Lung (tissue), 12 donors: ENCODE measurements around the gene DNASE1L3. TPM values are rescaled to one million over a fixed set of nuclear protein-coding genes. Genes with fewer than 3 reads are reported as not detected.

Experiments
- ATAC-seq: fragments of 200-7000 bp; cut with Tn5 transposase; one replicate; pipeline ENCODE4 v1.9.1; 2020; ENCODE audit warnings: moderate number of reproducible peaks; ENCODE audit not compliant: insufficient read depth, low FRiP score
- DNase-seq, 3 donors: peaks; one replicate each; pipeline ENCODE4 v3.0.0-alpha.2; 2013 to 2017
- H3K27ac ChIP-seq, 2 donors: one replicate each; pipeline ENCODE4 v1.5.1; 2013; ENCODE audit warnings: mild to moderate bottlenecking in 2 of 2, moderate library complexity in 2 of 2, control low read depth in 1 of 2, inconsistent platforms in 1 of 2, low read depth in 1 of 2, low read length in 1 of 2
- H3K27me3 ChIP-seq, 3 donors: one replicate each; pipeline ENCODE4 v1.5.1; 2013; ENCODE audit warnings: low read length in 2 of 3; ENCODE audit not compliant: control insufficient read depth in 3 of 3, insufficient read depth in 3 of 3
- H3K36me3 ChIP-seq, 4 donors: one replicate each; pipeline ENCODE4 v1.5.1; 2013; ENCODE audit warnings: low read length in 4 of 4, mild to moderate bottlenecking in 1 of 4, moderate library complexity in 1 of 4; ENCODE audit not compliant: control insufficient read depth in 4 of 4, insufficient read depth in 4 of 4
- H3K4me1 ChIP-seq, 5 donors: one replicate each; pipeline ENCODE4 v1.5.1; 2013; ENCODE audit warnings: low read length in 5 of 5, mild to moderate bottlenecking in 2 of 5, moderate library complexity in 1 of 5; ENCODE audit not compliant: control insufficient read depth in 5 of 5, insufficient read depth in 5 of 5
- H3K4me3 ChIP-seq: one replicate; pipeline ENCODE4 v1.5.1; 2013; ENCODE audit warnings: mild to moderate bottlenecking, control low read depth, moderate library complexity
- H3K9ac ChIP-seq, 2 donors: one replicate each; pipeline ENCODE4 v1.5.1; 2013; ENCODE audit warnings: low read length in 2 of 2, control low read depth in 1 of 2; ENCODE audit not compliant: insufficient read depth in 1 of 2
- H3K9me3 ChIP-seq, 4 donors: one replicate each; pipeline ENCODE4 v1.5.1; 2013; ENCODE audit warnings: low read length in 3 of 4, mild to moderate bottlenecking in 1 of 4, moderate library complexity in 1 of 4; ENCODE audit not compliant: control insufficient read depth in 4 of 4, insufficient read depth in 3 of 4
- WGBS, 2 donors: extraction: QIAGEN DNeasy Blood & Tissue Kit; methylation state at CpG; one replicate each; pipeline ENCODE4 v1.1.7; 2013; 5-methylcytosine and 5-hydroxymethylcytosine counted together
- polyA plus RNA-seq, 2 donors: library from polyadenylated mRNA; stranded (reverse); fragments of 200-250 nt; gene quantifications; one replicate each; pipeline ENCODE4 v1.2.1, GENCODE V29; 2013
- total RNA-seq, 2 donors: library from RNA; depleted of rRNA in 1 of 2; stranded (reverse); fragments of >200 nt in 1 of 2; gene quantifications; one replicate each; pipeline ENCODE4 v1.2.1, GENCODE V29; 2014 to 2021
- TF ChIP-seq, protein P1 (sequence below): IDR thresholded peaks from 2 replicates; pipeline ENCODE4 v1.5.1; 2012; ENCODE audit warnings: mild to moderate bottlenecking; ENCODE audit errors: control extremely low read depth, extremely low read depth
- donor health status: control.
- donor health status: control.
- donor health status: Bipolar disorder and iron deficiency.
- donor health status: healthy.
- donor health status: DM: yes; HTN: yes; CAD: no.

Gene DNASE1L3
- total and polyA plus RNA-seq, 4 donors: 1.2 to 10.7 (median 2.4) TPM

DNA sequence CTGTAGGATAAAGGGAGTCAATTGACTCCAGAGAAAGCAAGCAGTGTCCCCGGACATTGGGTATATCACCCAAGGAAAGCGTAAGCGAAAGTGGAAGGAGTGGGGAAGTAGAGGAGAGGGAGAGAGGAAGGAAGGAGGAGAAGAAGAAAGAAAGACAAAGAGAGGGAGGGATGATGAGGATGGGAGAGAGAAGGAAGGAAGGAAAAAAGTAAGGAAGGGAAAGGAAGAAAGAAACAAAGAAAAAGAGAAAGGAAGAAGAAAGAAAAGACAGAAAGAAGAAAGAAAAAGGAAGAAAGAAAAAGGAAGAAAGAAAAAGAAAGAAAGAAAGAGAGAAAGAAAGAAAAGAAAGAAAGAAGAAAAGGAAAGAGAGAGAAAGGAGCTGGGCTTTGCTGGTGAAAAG is 839 bp downstream of the DNASE1L3 start:
- no peak overlapping the region for H3K9ac ChIP-seq
- peaks cover 0 to under 1% (median 0%) of the 10 kb centered on the region in 5 donors for H3K4me1 ChIP-seq
- 91 to 98% methylated on average over 3 of the region's 3 CpGs for WGBS, 2 donors
- no peak for DNase-seq
- no peak overlapping the region for H3K27ac ChIP-seq
- no peaks in the 10 kb centered on the region for H3K9me3 ChIP-seq
- no peak overlapping the region for H3K4me3 ChIP-seq
- H3K36me3 ChIP-seq: no peaks in the 10 kb centered on the region
- ATAC-seq: no peak
- H3K27me3 ChIP-seq: peaks cover 0 to 10% (median 2%) of the 10 kb centered on the region in 3 donors
- TF ChIP-seq, protein P1, sequence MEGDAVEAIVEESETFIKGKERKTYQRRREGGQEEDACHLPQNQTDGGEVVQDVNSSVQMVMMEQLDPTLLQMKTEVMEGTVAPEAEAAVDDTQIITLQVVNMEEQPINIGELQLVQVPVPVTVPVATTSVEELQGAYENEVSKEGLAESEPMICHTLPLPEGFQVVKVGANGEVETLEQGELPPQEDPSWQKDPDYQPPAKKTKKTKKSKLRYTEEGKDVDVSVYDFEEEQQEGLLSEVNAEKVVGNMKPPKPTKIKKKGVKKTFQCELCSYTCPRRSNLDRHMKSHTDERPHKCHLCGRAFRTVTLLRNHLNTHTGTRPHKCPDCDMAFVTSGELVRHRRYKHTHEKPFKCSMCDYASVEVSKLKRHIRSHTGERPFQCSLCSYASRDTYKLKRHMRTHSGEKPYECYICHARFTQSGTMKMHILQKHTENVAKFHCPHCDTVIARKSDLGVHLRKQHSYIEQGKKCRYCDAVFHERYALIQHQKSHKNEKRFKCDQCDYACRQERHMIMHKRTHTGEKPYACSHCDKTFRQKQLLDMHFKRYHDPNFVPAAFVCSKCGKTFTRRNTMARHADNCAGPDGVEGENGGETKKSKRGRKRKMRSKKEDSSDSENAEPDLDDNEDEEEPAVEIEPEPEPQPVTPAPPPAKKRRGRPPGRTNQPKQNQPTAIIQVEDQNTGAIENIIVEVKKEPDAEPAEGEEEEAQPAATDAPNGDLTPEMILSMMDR: no peak

- 89 to 94% methylated on average over 4 of the region's 4 CpGs for WGBS, 2 donors
- Histone ChIP-seq H3K27ac (no peak overlapping the region), H3K27me3 (no peaks in the 10 kb centered on the region), H3K9ac (no peak overlapping the region), H3K4me1 (no peaks in the 10 kb centered on the region), H3K9me3 (no peaks in the 10 kb centered on the region), H3K4me3 (no peak overlapping the region), H3K36me3 (no peaks in the 10 kb centered on the region)
- ATAC-seq (no peak), DNase-seq (no peak)
- TF ChIP-seq, protein P1: no peak
Measured at GRCh38 chr3:58207954-58208353, 2.8 kb downstream of the DNASE1L3 start.

GRCh38 chr3:58206406-58207011 is 4.3 kb downstream of the DNASE1L3 start:
- Histone ChIP-seq H3K27me3 (no peaks in the 10 kb centered on the region), H3K9ac (no peak overlapping the region), H3K4me1 (no peaks in the 10 kb centered on the region), H3K36me3 (no peaks in the 10 kb centered on the region), H3K4me3 (no peak overlapping the region), H3K9me3 (no peaks in the 10 kb centered on the region), H3K27ac (no peak overlapping the region)
- ATAC-seq: no peak
- 89 to 90% methylated on average over 5 of the region's 5 CpGs for WGBS, 2 donors
- TF ChIP-seq, protein P1: no peak
- no peak for DNase-seq

DNA sequence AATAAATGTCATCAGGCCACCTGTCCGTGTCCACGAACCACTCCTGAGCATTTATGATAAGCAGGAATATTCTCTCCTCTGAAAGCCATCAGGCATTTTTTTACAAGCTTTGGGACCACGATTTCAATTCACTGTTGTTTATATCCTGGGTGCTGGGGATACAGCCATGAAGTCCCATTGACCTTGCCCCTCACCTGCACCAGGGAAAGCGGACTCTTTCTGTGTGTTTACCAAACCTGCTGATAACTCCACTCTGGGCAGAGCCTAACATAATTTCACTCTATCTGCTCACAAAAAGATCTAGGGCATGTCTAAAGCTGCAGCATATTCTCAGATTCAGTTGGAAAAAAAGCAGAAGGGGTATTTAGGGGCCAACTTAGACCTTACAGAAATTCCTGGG is 4.8 kb downstream of the DNASE1L3 start:
- Histone ChIP-seq H3K27ac (no peak overlapping the region), H3K36me3 (no peaks in the 10 kb centered on the region), H3K4me3 (no peak overlapping the region), H3K9me3 (no peaks in the 10 kb centered on the region), H3K27me3 (no peaks in the 10 kb centered on the region), H3K4me1 (peaks cover 0 to 2% (median 0%) of the 10 kb centered on the region in 5 donors), H3K9ac (no peak overlapping the region)
- ATAC-seq (no peak), DNase-seq (no peak)
- TF ChIP-seq, protein P1: no peak
- 82 to 88% methylated on average over 4 of the region's 4 CpGs for WGBS, 2 donors
